Activated CD4-positive, alpha-beta T cell treated with anti-CD3 and anti-CD28 coated beads, Interleukin-10, Interleukin-2, amounts not matched to agents 100 ng/mL and 50 ng/mL, durations not matched to agents 16 hours and 8 hours (primary cell): ENCODE results near the gene MYH14.
"Not testable (repeated sequence)": the region's sequence is repeated elsewhere in the genome, so short reads cannot be mapped to it uniquely, and the experiment has no call there.

Experiments used
- DNase-seq: peaks from one replicate; pipeline ENCODE4 v3.0.0-alpha.2; 2020

Gene MYH14

DNA sequence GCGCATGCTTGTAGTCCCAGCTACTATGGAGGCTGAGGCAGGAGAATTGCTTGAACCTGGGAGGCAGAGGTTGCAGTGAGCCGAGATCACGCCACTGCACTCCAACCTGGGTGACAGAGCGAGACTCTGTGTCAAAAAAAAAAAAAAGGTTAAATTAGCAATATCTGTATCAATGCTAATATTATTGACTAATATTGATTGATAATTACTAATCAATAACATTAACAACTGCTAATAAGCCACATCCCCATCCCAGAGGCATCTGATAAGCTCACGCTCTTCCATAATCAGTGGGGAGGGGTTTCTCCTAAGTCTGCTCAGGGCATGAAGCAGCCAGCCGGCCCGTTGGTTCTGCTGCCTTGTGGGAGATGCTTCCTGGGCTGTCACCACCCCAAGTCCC is 24.7 kb downstream of the MYH14 start:
- DNase-seq = not testable (repeated sequence)

- DNase-seq = no peak
Measured at GRCh38 chr19:50230379-50231351, 27.2 kb downstream of the MYH14 start.

DNA sequence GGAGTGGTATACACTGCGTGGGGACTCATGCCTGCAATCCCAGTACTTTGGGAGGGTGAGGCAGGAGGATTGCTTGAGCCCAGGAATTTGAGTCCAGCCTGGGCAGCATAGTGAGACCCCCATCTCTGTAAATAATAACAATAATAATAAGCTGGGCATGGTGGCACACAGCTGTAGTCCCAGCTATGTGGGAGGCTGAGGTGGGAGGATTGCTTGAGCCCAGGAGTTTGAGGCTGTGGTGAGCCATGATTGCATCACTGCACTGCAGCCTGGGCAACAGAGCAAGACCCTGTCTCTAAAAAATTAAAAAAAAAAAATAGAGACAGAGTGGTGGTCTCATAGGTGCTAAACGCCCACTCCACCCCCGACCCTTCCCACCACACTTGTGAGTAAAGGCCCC is 28.0 kb downstream of the MYH14 start:
- not testable (repeated sequence) for DNase-seq

- no peak for DNase-seq
Measured at GRCh38 chr19:50231821-50232220, 28.4 kb downstream of the MYH14 start.

DNA sequence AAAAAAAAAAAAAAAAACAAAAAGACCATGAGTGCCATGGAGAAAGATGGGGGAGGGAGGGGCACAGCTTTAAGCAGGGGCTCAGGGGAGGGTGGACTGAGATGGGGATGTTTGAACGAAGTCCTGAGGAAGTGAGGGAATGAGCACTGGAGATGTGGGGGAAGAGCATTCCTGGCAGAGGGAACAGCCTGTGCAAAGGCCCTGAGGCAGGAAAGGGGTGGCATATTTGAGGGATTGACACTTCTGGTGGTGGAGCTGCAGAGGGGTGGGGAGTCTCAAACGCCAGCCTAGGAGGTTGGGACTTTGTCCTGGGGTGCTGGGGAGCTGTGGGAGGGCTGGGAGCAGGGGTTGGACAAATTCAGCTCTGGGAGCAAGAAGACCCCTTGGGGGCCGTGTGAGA is 29.2 kb downstream of the MYH14 start:
- DNase-seq = no peak

GRCh38 chr19:50233308-50233910 is 30.0 kb downstream of the MYH14 start:
- no peak for DNase-seq

- not testable (repeated sequence) for DNase-seq
Measured at GRCh38 chr19:50237493-50237892, 34.1 kb downstream of the MYH14 start.

- DNase-seq = no peak
Measured at GRCh38 chr19:50238043-50238442, 34.6 kb downstream of the MYH14 start.

DNA sequence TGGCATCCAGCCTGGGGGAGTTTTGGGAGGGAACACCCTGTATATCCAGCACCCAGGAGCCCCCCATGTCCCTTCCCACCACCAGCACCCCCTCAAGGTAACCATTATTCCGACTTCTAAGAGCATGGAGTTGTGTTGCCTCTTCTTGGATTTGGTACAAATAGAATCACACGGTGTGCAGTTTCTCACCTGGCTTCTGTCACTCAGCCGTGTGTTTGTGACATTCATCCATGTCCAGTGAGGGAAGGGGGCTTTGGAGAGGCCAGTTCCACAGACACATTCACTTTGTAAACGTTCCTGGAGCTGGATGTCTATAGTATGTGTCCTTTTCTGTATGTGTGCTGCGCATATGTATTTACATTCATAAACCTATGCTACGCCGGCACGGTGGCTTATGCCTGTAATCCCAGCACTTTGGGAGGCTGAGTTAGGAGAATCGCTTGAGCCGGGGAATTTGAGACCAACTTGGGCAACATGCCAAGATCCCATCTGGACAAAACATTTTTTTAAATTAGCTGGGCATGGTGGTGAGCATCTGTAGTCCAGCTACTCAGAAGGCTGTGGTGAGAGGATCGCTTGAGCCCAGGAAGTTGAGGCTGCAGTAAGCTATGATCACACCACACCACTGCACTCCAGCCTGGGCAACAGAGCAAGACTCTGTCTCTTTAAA is 36.6 kb downstream of the MYH14 start:
- DNase-seq = no peak

DNA sequence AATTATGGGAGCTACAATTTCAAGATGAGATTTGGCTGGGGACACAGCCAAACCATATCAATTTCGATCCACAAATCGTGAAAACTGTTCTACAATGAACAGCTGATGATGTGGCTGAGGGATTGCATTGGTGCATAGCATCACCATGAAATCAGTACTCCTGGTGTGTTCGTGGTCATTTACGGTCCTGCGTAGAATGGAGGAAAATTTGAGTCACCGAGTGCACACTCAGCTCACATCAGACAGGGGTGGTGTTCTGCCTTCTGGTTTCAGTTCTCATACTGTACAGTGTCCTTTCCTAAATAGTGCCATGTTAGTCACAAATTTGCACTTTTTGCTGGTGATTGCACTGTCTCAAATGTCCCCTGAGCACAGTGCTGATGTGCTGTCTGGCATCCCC is 39.2 kb downstream of the MYH14 start:
- DNase-seq = peak; percentile 10

- DNase-seq = no peak
Measured at GRCh38 chr19:50244695-50245094, 41.3 kb downstream of the MYH14 start.

GRCh38 chr19:50248413-50248812 is 45.0 kb downstream of the MYH14 start:
- no peak for DNase-seq

DNA sequence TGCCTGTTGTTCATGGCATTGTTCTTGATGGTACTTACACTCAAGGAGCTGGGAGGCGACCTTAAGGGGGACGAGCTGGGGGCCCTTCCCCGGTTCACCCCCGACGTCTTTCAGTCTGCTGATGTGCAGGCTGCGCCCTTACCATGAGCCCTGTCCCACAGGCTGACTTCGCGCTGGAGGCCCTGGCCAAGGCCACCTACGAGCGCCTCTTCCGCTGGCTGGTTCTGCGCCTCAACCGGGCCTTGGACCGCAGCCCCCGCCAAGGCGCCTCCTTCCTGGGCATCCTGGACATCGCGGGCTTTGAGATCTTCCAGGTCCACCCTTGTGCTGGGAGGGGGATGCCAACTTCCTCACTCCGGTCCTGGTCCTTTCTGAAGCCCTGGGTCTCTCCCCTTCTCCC is 45.4 kb downstream of the MYH14 start:
- no peak for DNase-seq

DNA sequence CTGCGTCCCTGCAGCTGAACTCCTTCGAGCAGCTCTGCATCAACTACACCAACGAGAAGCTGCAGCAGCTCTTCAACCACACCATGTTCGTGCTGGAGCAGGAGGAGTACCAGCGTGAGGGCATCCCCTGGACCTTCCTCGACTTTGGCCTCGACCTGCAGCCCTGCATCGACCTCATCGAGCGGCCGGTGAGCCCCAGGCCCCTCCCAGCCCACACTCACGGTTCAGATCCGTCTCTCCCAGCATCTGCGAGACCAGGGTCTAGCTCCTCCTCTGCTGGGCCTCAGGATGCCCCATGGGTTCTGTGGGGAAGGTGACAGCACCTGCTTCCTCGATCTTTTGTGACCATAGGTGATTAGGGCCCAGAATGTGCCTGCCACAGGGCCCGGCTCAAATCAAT is 46.2 kb downstream of the MYH14 start:
- DNase-seq = no peak

DNA sequence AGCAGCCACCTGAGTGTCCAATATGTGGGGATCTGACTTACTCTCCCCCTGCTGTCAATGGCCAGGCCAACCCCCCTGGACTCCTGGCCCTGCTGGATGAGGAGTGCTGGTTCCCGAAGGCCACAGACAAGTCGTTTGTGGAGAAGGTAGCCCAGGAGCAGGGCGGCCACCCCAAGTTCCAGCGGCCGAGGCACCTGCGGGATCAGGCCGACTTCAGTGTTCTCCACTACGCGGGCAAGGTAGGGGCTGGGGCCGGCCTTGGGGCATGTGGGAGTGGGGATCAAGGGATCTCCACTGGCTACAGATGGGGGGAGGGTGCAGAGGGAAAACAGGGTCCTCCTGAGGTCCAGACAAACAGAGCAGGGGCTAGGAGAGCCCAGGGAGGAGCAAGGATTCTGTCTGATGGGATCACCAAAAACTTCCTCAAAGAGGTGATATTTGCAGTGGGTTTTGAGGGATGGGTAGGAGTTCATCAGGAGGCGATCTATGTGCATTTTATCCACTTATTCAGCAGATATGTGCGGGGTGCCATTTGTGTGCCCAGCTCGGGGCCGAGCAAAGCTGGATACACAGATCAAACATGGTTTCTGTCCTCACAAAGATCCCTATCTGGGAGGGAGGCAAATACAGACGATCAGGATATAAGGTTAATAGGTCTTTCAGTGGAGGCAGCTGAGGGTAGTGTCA is 47.2 kb downstream of the MYH14 start:
- no peak for DNase-seq

GRCh38 chr19:50252111-50252886 is 48.9 kb downstream of the MYH14 start:
- DNase-seq = peak; percentile 24

- DNase-seq = no peak
Measured at GRCh38 chr19:50252887-50253268, 49.5 kb downstream of the MYH14 start.

GRCh38 chr19:50255115-50255514 is 51.7 kb downstream of the MYH14 start:
- DNase-seq = no peak

GRCh38 chr19:50257141-50257540 is 53.7 kb downstream of the MYH14 start:
- DNase-seq = no peak

DNA sequence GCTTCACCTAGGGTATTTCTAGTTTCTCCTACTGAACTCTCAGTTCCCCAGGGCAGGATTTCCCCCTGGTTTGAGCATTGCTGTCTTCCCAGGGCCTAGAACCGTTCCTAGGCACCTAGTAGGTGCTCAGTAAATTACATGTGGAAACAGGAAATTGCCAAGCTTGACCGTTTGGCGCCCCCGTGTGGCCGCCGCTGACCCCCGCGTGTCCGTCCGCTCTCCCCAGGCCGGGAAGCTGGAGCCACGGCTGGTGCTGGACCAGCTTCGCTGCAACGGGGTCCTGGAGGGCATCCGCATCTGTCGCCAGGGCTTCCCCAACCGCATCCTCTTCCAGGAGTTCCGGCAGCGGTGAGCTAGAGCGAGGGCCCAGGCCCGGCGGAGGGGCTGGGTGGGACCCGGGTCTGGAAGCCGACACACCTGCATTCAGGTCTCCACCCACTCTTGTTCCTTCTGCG is 55.5 kb downstream of the MYH14 start:
- peak; percentile 19 for DNase-seq

DNA sequence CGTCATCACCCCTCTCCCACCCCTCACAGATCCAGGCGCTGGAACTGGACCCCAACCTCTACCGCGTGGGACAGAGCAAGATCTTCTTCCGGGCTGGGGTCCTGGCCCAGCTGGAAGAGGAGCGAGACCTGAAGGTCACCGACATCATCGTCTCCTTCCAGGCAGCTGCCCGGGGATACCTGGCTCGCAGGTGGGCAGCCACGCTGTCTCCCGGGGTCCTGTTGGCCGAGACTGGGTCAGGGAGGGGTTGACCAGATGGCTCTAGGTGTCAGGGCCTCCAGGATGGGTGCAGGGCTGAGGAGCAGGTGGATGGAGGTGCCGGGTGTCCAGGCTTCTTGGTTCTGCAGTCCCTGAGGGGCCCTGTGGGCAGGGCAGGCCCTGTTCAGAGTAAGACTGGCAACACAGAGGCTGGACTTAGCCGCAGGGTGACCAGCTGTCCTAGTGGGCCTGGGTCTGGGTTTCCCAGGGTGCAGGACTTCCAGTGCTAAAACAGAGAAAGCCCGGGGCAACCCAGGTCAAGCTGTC is 58.1 kb downstream of the MYH14 start:
- no peak for DNase-seq

DNA sequence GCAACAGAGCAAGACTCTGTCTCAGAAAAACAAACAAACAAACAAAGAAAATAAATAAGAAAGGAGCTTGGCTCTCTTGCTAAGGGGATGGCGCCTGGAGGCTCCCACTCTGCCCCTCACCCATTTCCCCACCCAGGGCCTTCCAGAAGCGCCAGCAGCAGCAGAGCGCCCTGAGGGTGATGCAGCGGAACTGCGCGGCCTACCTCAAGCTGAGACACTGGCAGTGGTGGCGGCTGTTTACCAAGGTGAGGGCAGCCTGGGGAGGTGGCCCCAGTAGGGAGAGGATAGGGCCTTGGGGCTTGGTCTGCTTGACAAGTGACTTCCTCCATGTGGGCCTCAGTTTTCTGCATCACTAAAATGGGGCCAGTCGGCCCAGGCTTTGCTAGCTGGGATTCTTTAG is 59.8 kb downstream of the MYH14 start:
- no peak for DNase-seq
